Measurements from ENCODE around the gene NXPH4.

- no peak for TF ChIP-seq SIN3A (IDR thresholded peaks at IDR 0.05; ENCODE audit: low read depth, low read length)
- no peak for TF ChIP-seq JUND (IDR thresholded peaks at IDR 0.05; ENCODE audit: low read depth, low read length)
- TF ChIP-seq POLR2A (IDR thresholded peaks at IDR 0.05; ENCODE audit: low read depth, low read length) = no peak
Measured at GRCh38 chr12:57170408-57170807, 46.2 kb upstream of the NXPH4 start.
